Vagina (tissue), 2 donors: ENCODE results near the gene KDM5B.

Experiments
- CTCF ChIP-seq, 3 experiments: fragments of 450-650 bp in 2 of 3; fragments of 200-600 bp in 1 of 3; sonication (generic) in 1 of 3; IDR thresholded peaks; one replicate each; pipeline ENCODE4 v1.5.1; 2017 to 2019; ENCODE audit warnings: antibody characterized with exemption in 3 of 3, mild to moderate bottlenecking in 2 of 3, moderate library complexity in 2 of 3
- POLR2A ChIP-seq, 2 donors: fragments of 450-650 bp; IDR thresholded peaks; one replicate each; pipeline ENCODE4 v1.6.1; 2017; ENCODE audit warnings: antibody characterized with exemption in 2 of 2, mild to moderate bottlenecking in 2 of 2, moderate library complexity in 2 of 2
- POLR2AphosphoS5 ChIP-seq, 2 donors: sonication (generic); formaldehyde crosslinking; IDR thresholded peaks; one replicate each; pipeline ENCODE4 v1.9.0; 2017; ENCODE audit warnings: antibody characterized with exemption in 2 of 2, mild to moderate bottlenecking in 2 of 2, low read depth in 1 of 2; ENCODE audit not compliant: insufficient read depth in 1 of 2

DNA sequence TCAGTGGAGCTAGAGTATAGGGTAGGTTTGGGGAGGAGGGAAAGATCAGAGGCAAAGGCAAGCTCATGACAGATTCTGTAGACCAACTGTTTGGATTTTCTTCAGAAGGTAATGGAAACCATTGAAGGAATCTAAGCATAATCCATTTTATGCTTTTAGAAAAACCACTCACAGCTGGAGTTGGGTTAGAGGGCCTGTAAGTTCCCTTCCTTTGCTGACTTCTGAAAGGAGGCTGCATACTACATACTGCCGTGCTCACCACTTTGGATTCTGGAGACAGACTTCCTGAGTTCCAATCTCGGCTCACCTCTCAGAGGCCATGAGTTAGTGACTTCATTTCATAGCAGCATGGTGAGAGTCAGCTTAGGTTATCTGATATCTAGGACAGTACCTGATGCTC, 91.6 kb downstream of the KDM5B start:
- TF ChIP-seq CTCF (IDR thresholded peaks at IDR 0.05) (no peak), POLR2AphosphoS5 (IDR thresholded peaks at IDR 0.05; ENCODE audit: insufficient read depth in 1 of 2, low read depth in 1 of 2) (no peak), POLR2A (IDR thresholded peaks at IDR 0.05) (no peak)
